GM11168 (cell line): ENCODE results near the gene IFNGR2.

ENCODE experiments used
- in situ Hi-C: fragments of 300-500 bp; cut with MboI; formaldehyde crosslinking; loops from one replicate; pipeline ENCODE4 v1.12.0; 2022; ENCODE audit warnings: low sequenced_read_pairs; ENCODE audit not compliant: unreplicated experiment

The IFNGR2 gene

GRCh38 chr21:33478182-33478581, 75.0 kb downstream of the IFNGR2 start:
- in situ Hi-C loops = no loop called here

- in situ Hi-C loops = no loop called here
Observed at GRCh38 chr21:33478935-33479678, 75.9 kb downstream of the IFNGR2 start.

DNA sequence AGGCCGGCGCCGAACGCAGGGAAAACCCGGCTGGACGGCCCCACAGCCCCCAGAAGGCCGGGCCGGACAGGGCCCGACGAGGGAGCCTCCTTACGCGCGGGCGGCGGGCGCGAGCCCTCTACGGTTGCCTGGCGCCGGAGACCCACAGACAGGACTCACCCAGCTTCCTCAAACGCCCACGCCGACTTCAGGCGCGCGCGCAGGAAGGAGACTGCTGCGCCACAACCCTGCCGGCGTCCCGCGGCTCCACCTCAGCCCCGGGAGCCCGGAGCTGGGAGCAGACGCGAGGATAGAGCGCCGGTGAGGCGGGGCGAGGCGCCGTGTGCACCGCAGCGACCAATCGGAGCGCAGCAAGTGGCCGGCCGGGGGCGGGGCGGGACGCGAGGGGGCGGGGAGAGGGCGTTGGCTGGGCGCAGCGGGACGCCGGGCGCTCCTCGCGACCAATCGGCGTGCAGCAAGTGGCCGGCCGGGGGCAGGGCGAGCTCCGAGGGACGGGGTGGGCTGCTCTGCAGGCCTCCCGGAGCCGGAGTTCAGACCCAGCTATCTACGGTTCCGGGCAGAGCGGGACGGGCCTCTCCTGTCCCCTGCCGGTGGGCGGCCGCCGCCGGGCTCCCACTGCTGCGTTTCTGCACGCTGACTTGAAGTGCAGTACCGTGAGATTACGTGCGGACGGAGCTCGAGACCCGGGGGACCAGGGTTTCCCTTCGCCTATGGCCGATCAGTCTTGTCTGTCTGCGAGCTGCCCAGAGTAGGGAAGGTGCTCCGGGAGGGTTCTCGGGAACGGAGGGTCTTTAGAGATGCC, 76.7 kb downstream of the IFNGR2 start, which contains the start of gene TMEM50B:
Gene TMEM50B, minus strand, starts transcription at position 296 of the 802 bp plus-strand sequence. CDS start 11,089 bp downstream, outside the sequence.
- in situ Hi-C loops = no loop called here

GRCh38 chr21:33480481-33481103, 77.4 kb downstream of the IFNGR2 start:
- in situ Hi-C loops = no loop called here

DNA sequence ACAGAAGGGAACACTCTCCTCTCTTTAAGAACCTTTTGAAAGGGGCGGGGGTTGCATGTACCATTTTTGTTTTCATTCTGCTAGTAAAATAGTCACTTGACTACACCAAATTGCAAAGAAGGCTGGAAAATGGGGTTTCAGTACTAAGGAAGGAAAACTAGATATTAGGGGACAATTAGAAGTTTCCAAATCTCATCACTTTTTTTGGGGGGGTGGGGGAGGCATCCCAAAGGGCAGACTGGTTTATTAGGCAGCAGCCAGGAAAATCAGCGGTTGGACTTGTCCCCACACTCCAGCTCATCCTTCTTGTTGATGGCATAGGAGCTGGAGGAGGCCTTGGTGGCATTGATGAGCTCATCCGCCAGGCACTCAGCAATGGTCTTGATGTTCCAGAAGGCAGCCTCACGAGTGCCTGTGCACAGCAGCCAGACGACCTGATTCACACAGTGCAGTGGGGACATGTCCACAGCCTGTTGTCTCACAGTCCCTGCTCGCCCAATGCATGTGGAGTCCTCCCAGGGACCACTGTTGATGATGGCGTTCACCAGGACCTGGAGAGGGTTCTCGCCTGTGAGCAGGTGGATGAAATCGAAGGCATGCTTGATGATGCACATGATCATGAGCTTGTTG, 78.2 kb downstream of the IFNGR2 start:
- in situ Hi-C loops = no loop called here
